Measurements from ENCODE around the gene MMP24OS. TPM values are rescaled to one million over a fixed set of nuclear protein-coding genes. Genes with fewer than 3 reads are reported as not detected.

The MMP24OS gene
- total RNA-seq, 2 donors from 2014 or later, result 32.2 to 38.8 TPM

- no peaks in the 10 kb centered on the region for H3K4me1 ChIP-seq (ENCODE audit: control insufficient read depth, insufficient read depth, low read length)
- H3K9me3 ChIP-seq (ENCODE audit: control insufficient read depth, low read length), result no peaks in the 10 kb centered on the region
- no peak overlapping the region for H3K4me3 ChIP-seq (ENCODE audit: low read length)
- WGBS, 2 experiments (ENCODE audit: insufficient coverage in 1 of 2, insufficient read length in 1 of 2), result 88 to 91% methylated on average over 6 to 7 of the region's 7 CpGs
- H3K36me3 Mint-ChIP-seq (ENCODE audit: low read depth), result peaks cover 11% of the 10 kb centered on the region
- DNase-seq, result no peak
- no peaks in the 10 kb centered on the region for H3K27me3 Mint-ChIP-seq (ENCODE audit: insufficient read depth)
- H3K36me3 ChIP-seq (ENCODE audit: control insufficient read depth, insufficient read depth, low read length), result peaks cover 10% of the 10 kb centered on the region
- no peak overlapping the region for H3K4me3 Mint-ChIP-seq
- H3K27ac Mint-ChIP-seq, result no peak overlapping the region
- no peak overlapping the region for H3K9ac ChIP-seq (ENCODE audit: extremely low read depth, low read length, poor library complexity, severe bottlenecking)
- TF ChIP-seq, protein P1, sequence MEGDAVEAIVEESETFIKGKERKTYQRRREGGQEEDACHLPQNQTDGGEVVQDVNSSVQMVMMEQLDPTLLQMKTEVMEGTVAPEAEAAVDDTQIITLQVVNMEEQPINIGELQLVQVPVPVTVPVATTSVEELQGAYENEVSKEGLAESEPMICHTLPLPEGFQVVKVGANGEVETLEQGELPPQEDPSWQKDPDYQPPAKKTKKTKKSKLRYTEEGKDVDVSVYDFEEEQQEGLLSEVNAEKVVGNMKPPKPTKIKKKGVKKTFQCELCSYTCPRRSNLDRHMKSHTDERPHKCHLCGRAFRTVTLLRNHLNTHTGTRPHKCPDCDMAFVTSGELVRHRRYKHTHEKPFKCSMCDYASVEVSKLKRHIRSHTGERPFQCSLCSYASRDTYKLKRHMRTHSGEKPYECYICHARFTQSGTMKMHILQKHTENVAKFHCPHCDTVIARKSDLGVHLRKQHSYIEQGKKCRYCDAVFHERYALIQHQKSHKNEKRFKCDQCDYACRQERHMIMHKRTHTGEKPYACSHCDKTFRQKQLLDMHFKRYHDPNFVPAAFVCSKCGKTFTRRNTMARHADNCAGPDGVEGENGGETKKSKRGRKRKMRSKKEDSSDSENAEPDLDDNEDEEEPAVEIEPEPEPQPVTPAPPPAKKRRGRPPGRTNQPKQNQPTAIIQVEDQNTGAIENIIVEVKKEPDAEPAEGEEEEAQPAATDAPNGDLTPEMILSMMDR (conservative IDR thresholded peaks at IDR 0.05), result no peak
- no peak overlapping the region for H3K27ac ChIP-seq (ENCODE audit: low read depth, low read length)
- H3K4me1 Mint-ChIP-seq, result peaks cover 1% of the 10 kb centered on the region
- H3K9me3 Mint-ChIP-seq, result peaks cover 41% of the 10 kb centered on the region
- H3K27me3 ChIP-seq (ENCODE audit: control insufficient read depth, insufficient read depth, low read length, poor library complexity, severe bottlenecking), result no peaks in the 10 kb centered on the region
Observed at GRCh38 chr20:35271904-35272303, 6.0 kb downstream of the MMP24OS start.

- H3K9me3 Mint-ChIP-seq, result peaks cover 47% of the 10 kb centered on the region
- Histone ChIP-seq H3K27ac (ENCODE audit: low read depth, low read length) (no peak overlapping the region), H3K9ac (ENCODE audit: extremely low read depth, low read length, poor library complexity, severe bottlenecking) (no peak overlapping the region), H3K4me3 (ENCODE audit: low read length) (no peak overlapping the region), H3K4me1 (ENCODE audit: control insufficient read depth, insufficient read depth, low read length) (no peaks in the 10 kb centered on the region), H3K9me3 (ENCODE audit: control insufficient read depth, low read length) (no peaks in the 10 kb centered on the region), H3K27me3 (ENCODE audit: control insufficient read depth, insufficient read depth, low read length, poor library complexity, severe bottlenecking) (no peaks in the 10 kb centered on the region), H3K36me3 (ENCODE audit: control insufficient read depth, insufficient read depth, low read length) (peaks cover 6% of the 10 kb centered on the region)
- H3K27ac Mint-ChIP-seq, result peak overlapping the region; percentile 31
- H3K4me1 Mint-ChIP-seq, result peaks cover 1% of the 10 kb centered on the region
- TF ChIP-seq, protein P1 (conservative IDR thresholded peaks at IDR 0.05), result no peak
- 91 to 95% methylated on average over 18 to 20 of the region's 20 CpGs for WGBS, 2 experiments (ENCODE audit: insufficient coverage in 1 of 2, insufficient read length in 1 of 2)
- H3K27me3 Mint-ChIP-seq (ENCODE audit: insufficient read depth), result no peaks in the 10 kb centered on the region
- H3K4me3 Mint-ChIP-seq, result no peak overlapping the region
- peak; percentile 62 for DNase-seq
- peaks cover 8% of the 10 kb centered on the region for H3K36me3 Mint-ChIP-seq (ENCODE audit: low read depth)
Observed at GRCh38 chr20:35271073-35271882, 6.6 kb downstream of the MMP24OS start.

DNA sequence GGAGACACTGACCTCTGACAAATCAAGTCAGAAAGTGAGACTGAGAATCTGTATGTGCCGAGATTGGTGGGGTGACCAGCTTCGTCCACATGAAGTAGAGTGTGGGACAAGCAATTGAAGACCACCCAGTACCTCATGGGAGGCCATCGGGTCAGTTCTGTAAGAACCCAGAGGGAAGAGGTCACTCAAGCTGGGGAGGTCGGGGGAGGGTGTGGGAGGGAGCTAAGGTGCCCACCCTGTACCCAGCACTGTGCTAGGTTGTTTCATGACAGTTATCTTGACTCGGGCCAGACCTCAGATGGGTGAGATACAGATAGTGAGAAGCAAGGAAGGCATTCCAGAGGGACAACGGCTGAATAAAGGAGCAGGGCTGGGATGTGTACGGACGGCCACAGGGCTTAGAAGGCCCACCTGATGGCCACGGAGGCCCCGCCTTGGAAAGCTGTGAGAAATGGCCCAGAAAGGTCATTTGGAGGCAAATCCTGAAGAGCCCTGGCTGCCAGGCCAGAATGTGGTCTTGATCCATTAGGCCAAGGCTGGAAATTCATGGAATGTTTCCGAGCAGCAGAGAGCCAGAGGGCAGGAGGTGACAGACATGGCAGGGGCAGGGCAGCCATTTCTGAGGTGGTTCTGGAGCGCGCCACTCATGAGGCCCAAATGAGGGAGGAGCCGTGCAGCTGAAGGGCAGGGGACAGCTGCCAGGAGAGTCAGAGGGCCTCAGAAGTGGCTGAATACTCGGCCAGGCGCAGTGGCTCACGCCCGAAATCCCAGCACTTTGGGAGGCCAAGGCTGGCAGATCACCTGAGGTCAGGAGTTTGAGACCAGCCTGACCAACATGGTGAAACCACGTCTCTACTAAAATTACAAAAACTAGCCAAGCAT is 7.7 kb downstream of the MMP24OS start:
- no peaks in the 10 kb centered on the region for H3K36me3 ChIP-seq (ENCODE audit: control insufficient read depth, insufficient read depth, low read length)
- H3K27ac ChIP-seq (ENCODE audit: low read depth, low read length), result no peak overlapping the region
- H3K27me3 ChIP-seq (ENCODE audit: control insufficient read depth, insufficient read depth, low read length, poor library complexity, severe bottlenecking), result no peaks in the 10 kb centered on the region
- H3K9me3 ChIP-seq (ENCODE audit: control insufficient read depth, low read length), result no peaks in the 10 kb centered on the region
- no peak overlapping the region for H3K9ac ChIP-seq (ENCODE audit: extremely low read depth, low read length, poor library complexity, severe bottlenecking)
- Mint-ChIP-seq H3K27ac (no peak overlapping the region), H3K36me3 (ENCODE audit: low read depth) (peaks cover 5% of the 10 kb centered on the region), H3K27me3 (ENCODE audit: insufficient read depth) (no peaks in the 10 kb centered on the region), H3K4me1 (peaks cover 1% of the 10 kb centered on the region), H3K4me3 (no peak overlapping the region), H3K9me3 (peaks cover 50% of the 10 kb centered on the region)
- H3K4me1 ChIP-seq (ENCODE audit: control insufficient read depth, insufficient read depth, low read length), result no peaks in the 10 kb centered on the region
- H3K4me3 ChIP-seq (ENCODE audit: low read length), result no peak overlapping the region
- DNase-seq, result no peak
- TF ChIP-seq, protein P1 (conservative IDR thresholded peaks at IDR 0.05), result no peak
- 90 to 94% methylated on average over 18 to 19 of the region's 19 CpGs for WGBS, 2 experiments (ENCODE audit: insufficient coverage in 1 of 2, insufficient read length in 1 of 2)

Measured in endodermal cell (in vitro differentiated cells).